HG02763 (cell line): ENCODE results near the gene UNC13B.
"Not testable (repeated sequence)": the region's sequence is repeated elsewhere in the genome, so short reads cannot be mapped to it uniquely, and the experiment has no call there.

Experiments used
- ATAC-seq: cut with Tn5 transposase; IDR thresholded peaks from one replicate; pipeline ENCODE4 v1.9.1; 2021; ENCODE audit warnings: mild to moderate bottlenecking, moderate library complexity; ENCODE audit not compliant: unreplicated experiment

The UNC13B gene

GRCh38 chr9:35161713-35162604 is at the start of gene UNC13B:
TSS of gene UNC13B (plus strand) at chr9:35162009. CDS start at chr9:35162284, 275 bp downstream.
- ATAC-seq: peak; percentile 73

- no peak for ATAC-seq
These were observed 49.4 kb upstream of the UNC13B start for GRCh38 chr9:35112257-35113020.

DNA sequence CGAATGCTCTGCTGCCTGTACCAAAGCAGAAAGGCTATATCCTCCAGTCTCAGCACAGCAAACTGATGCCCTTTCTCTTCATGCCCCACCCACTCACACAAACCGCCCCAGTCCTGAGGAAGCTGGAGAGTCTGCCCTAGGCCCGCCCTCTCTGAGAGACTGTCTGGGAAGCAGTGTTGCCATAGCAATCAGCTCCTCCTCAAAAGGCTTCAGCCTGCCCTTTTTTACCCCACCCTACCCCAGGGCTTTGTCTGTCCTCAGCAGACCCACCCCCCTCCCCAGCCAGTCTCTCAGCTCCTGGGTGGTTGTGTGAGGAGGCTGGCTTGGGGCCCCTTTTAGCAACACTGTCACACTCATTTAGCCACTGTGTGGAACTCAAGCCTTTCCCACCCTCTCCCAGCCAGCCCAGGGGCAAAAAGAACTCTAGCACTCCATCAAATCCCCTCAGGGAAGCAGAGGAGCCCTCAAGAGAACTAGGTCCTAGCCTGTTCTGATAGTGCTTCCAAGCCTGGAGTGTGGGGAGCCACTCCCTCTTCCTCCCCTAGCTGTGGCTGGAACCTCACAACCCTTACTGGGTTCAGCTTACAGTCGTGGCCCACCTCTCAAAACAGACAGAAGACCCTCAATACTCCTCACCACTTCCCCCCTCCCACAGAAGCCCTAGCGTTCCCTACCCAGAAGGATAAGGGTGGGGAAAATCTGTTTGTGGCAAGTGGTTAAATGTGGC is 47.5 kb upstream of the UNC13B start:
- ATAC-seq: no peak

GRCh38 chr9:35114840-35115628 is 46.8 kb upstream of the UNC13B start:
- no peak for ATAC-seq

- ATAC-seq: peak; percentile 52
These were observed 45.9 kb upstream of the UNC13B start, which contains the start of gene ATOSB for GRCh38 chr9:35115680-35116538. TSS of gene ATOSB (minus strand) at chr9:35115862. CDS start at chr9:35108274, 7,588 bp downstream.

- no peak for ATAC-seq
These were observed 45.3 kb upstream of the UNC13B start for GRCh38 chr9:35116539-35116897.

DNA sequence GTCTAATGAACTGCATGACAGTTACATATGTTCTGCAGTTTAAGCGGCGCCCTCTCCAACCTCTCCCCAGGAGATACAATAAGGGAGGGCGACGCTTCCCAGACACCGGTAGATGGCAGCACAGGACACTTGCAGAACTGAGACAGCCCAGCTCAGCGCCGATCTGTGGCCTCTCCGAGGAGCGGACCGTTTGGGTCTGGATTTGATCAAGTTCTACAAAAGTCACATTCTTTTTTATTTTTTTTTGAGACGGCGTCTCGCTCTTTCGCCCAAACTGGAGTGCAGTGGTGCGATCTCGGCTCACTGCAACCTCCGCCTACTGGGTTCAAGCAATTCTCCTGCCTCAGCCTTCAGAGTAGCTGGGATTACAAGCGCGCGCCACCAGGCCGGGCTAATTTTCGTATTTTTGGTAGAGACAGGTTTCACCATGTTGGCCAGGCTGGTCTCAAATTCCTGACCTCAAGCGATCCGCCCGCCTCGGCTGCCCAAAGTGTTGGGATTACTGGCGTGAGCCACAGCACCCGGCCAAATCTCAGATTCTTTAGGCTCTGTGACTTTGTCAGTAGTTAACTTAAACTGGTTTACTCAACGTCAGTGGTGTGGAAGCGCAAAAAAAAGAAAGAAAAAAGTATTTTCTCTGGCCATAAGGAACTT is 44.8 kb upstream of the UNC13B start:
- peak; percentile 42 for ATAC-seq

DNA sequence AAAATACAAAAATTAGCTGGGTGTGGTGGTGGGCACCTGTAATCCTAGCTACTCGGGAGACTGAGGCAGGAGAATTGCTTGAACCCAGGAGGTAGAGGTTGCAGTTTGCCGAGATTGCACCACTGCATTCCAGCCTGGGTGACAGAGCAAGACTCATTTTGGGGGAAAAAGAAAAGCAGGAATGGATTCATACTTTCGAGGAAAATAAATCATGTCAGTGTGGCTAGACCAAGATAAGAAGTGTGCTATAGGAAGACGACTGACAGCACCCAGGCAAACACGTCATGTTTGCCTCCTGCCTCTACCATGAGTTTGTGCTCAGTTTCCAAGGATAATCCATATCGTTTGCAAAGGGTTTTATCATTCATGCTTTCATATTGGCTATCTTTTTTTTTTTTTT is 26.9 kb upstream of the UNC13B start:
- ATAC-seq: no peak

GRCh38 chr9:35135988-35136387 is 25.8 kb upstream of the UNC13B start:
- no peak for ATAC-seq

GRCh38 chr9:35136866-35137265 is 24.9 kb upstream of the UNC13B start:
- ATAC-seq: no peak

DNA sequence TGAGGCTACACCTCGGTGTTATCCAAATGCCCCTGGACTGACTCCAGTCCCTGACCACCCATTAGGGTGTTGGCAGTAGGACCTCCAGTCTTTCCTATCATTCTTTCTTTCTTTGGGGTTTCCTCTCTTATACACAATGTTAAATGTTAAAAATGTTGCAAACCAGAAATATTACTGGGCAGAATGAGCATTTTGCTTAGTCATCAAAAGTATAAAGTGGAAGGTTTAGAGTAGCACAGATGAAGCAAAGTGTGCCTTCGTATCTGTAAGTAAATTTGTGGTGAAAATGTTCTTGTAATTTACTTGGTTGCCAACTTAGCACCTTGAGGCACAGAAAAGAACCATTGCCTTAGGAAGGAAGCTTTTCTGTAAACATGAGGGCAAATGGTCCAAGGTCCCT is 21.7 kb upstream of the UNC13B start:
- ATAC-seq: no peak

GRCh38 chr9:35142037-35142436 is 19.8 kb upstream of the UNC13B start:
- no peak for ATAC-seq

DNA sequence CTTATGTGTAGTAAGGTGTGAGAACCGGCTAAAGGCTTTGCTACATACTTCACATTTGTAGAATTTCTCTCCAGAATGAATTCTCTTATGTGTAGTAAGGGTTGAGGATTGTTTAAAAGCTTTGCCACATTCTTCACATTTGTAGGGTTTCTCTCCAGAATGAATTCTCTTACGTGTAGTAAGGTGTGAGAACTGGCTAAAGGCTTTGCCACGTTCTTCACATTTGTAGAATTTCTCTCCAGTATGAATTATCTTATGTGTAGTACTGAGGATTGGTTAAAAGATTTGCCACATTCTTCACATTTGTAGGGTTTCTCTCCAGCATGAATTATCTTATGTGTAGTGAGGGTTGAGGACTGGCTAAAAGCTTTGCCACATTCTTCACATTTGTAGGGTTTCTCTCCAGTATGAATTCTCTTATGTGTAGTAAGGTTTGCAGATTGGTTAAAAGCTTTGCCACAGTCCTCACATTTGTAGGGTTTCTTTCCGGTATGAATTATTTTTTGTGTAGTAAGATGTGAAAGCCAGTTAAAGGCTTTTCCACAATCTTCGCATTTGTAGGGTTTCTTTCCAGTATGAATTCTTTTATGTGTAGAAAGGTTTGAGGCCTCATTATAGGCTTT is 13.8 kb upstream of the UNC13B start:
- ATAC-seq: not testable (repeated sequence)

- ATAC-seq: no peak
These were observed 8.9 kb upstream of the UNC13B start for GRCh38 chr9:35152926-35153325.

DNA sequence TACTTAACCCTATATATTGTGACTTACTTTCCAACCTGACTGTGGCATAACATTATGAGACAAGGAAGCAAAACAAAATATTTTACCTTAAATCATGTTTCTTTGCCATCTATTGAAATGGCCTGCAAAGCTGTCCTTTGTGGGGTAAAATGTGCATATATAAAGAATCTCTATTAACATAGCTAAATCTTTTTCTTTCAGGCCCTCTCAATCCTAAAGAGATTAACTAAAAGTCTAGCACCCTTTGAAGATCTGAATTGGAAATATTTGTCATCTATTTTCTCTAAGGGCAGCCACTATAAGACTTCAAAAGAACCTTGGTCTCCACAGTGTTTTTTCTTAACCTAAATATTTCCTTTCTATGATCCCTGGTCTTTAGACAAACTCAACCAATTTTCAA is 5.0 kb upstream of the UNC13B start:
- no peak for ATAC-seq

- not testable (repeated sequence) for ATAC-seq
These were observed 4.0 kb upstream of the UNC13B start for GRCh38 chr9:35157836-35158235.

- ATAC-seq: no peak
These were observed 3.1 kb upstream of the UNC13B start for GRCh38 chr9:35158501-35159280.
